Subcutaneous adipose tissue (tissue), 4 donors: Measurements from ENCODE around the gene CSF1R. TPM values are rescaled to one million over a fixed set of nuclear protein-coding genes. Genes with fewer than 3 reads are reported as not detected.

ENCODE experiments used
- CTCF ChIP-seq: fragments of 450-650 bp; IDR thresholded peaks from one replicate; pipeline ENCODE4 v1.5.1; 2016; ENCODE audit warnings: low read depth, mild to moderate bottlenecking, control low read depth, antibody characterized with exemption, moderate library complexity
- total RNA-seq, 4 donors: library from RNA; depleted of rRNA; stranded (reverse); fragments of >200 nt; gene quantifications; one replicate each; pipeline ENCODE4 v1.1.0, GENCODE V29; 2016

Gene CSF1R
- total RNA-seq, 4 donors from 2014 or later, result 35.2 to 152 (median 79.7) TPM

GRCh38 chr5:150124596-150124995 is 38.2 kb upstream of the CSF1R start:
- no peak for TF ChIP-seq CTCF

- TF ChIP-seq CTCF, result no peak
Observed at GRCh38 chr5:150124111-150124557, 37.8 kb upstream of the CSF1R start.

GRCh38 chr5:150123542-150123941 is 37.2 kb upstream of the CSF1R start:
- no peak for TF ChIP-seq CTCF

GRCh38 chr5:150122536-150123481 is 36.5 kb upstream of the CSF1R start:
- no peak for TF ChIP-seq CTCF

- no peak for TF ChIP-seq CTCF
Observed at GRCh38 chr5:150122158-150122510, 35.8 kb upstream of the CSF1R start.

- TF ChIP-seq CTCF, result no peak
Observed at GRCh38 chr5:150121448-150122157, 35.2 kb upstream of the CSF1R start.
